HG02642 (cell line): ENCODE results near the gene NME3.
"Not testable (repeated sequence)": the region's sequence is repeated elsewhere in the genome, so short reads cannot be mapped to it uniquely, and the experiment has no call there.

Source experiments
- ATAC-seq: cut with Tn5 transposase; IDR thresholded peaks from one replicate; pipeline ENCODE4 v1.9.1; 2021; ENCODE audit warnings: mild to moderate bottlenecking; ENCODE audit not compliant: unreplicated experiment, poor library complexity

The NME3 gene

GRCh38 chr16:1771188-1771863, at the start of gene NME3:
Gene NME3 (minus strand): TSS chr16:1771543. CDS start chr16:1771534, 9 bp downstream.
- ATAC-seq = peak; percentile 32

GRCh38 chr16:1820946-1821290, 49.6 kb upstream of the NME3 start:
- ATAC-seq = no peak

GRCh38 chr16:1820096-1820945, 49.0 kb upstream of the NME3 start:
- no peak for ATAC-seq

GRCh38 chr16:1819611-1820010, 48.3 kb upstream of the NME3 start:
- ATAC-seq = no peak

GRCh38 chr16:1818873-1819525, 47.7 kb upstream of the NME3 start:
- ATAC-seq = no peak

- ATAC-seq = no peak
Observed at GRCh38 chr16:1818204-1818872, 47.0 kb upstream of the NME3 start.

- no peak for ATAC-seq
Observed at GRCh38 chr16:1817716-1818115, 46.4 kb upstream of the NME3 start.

- ATAC-seq = no peak
Observed at GRCh38 chr16:1817276-1817589, 45.9 kb upstream of the NME3 start.

GRCh38 chr16:1816396-1817275, 45.3 kb upstream of the NME3 start:
- no peak for ATAC-seq

GRCh38 chr16:1815461-1815860, 44.1 kb upstream of the NME3 start:
- no peak for ATAC-seq

GRCh38 chr16:1812732-1813163, 41.4 kb upstream of the NME3 start:
- ATAC-seq = no peak

GRCh38 chr16:1810536-1810935, 39.2 kb upstream of the NME3 start:
- no peak for ATAC-seq

- no peak for ATAC-seq
Observed at GRCh38 chr16:1810106-1810505, 38.8 kb upstream of the NME3 start.

GRCh38 chr16:1809281-1809801, 38.0 kb upstream of the NME3 start:
- ATAC-seq = no peak

- no peak for ATAC-seq
Observed at GRCh38 chr16:1808691-1809090, 37.3 kb upstream of the NME3 start.

GRCh38 chr16:1807626-1808025, 36.3 kb upstream of the NME3 start:
- no peak for ATAC-seq

GRCh38 chr16:1800701-1801100, 29.4 kb upstream of the NME3 start:
- ATAC-seq = no peak

- not testable (repeated sequence) for ATAC-seq
Observed at GRCh38 chr16:1799263-1799662, 27.9 kb upstream of the NME3 start.

GRCh38 chr16:1794908-1795666, 23.7 kb upstream of the NME3 start:
- ATAC-seq = no peak
